Right lobe of liver (tissue), 6 donors: ENCODE results near the gene ATAD2B. TPM values are rescaled to one million over a fixed set of nuclear protein-coding genes. Genes with fewer than 3 reads are reported as not detected.
A peak's percentile ranks its signal among the peaks of the same experiment; 100 is the strongest.
"Not testable (repeated sequence)": the region's sequence is repeated elsewhere in the genome, so short reads cannot be mapped to it uniquely, and the experiment has no call there.

ENCODE experiments used
- ATAC-seq, 4 donors: fragments of 200-7000 bp; cut with Tn5 transposase; one replicate each; pipeline ENCODE4 v1.9.1; 2020; ENCODE audit warnings: mild to moderate bottlenecking in 4 of 4, moderate library complexity in 4 of 4
- DNase-seq, 3 donors: peaks; one replicate each; pipeline ENCODE4 v3.0.0-alpha.2; 2020
- H3K27ac ChIP-seq, 3 donors: fragments of 200-600 bp; one replicate each; pipeline ENCODE4 v1.8.0; 2022
- H3K27me3 ChIP-seq, 2 donors: fragments of 200-600 bp; one replicate each; pipeline ENCODE4 v1.8.0; 2022
- H3K36me3 ChIP-seq, 4 donors: fragments of 200-600 bp; sonication (generic) in 1 of 4; one replicate each; pipeline versions ENCODE4 v1.5.1 to v1.8.0; 2017 to 2022; ENCODE audit warnings: control low read depth in 1 of 4
- H3K4me1 ChIP-seq, 4 donors: fragments of 200-600 bp; sonication (generic) in 1 of 4; one replicate each; pipeline versions ENCODE4 v1.5.1 to v1.8.0; 2017 to 2022; ENCODE audit warnings: control low read depth in 1 of 4
- H3K4me3 ChIP-seq, 3 donors: fragments of 200-600 bp; one replicate each; pipeline ENCODE4 v1.8.0; 2022
- H3K9me3 ChIP-seq, 4 donors: fragments of 200-600 bp; sonication (generic) in 1 of 4; one replicate each; pipeline versions ENCODE4 v1.5.1 to v1.8.0; 2017 to 2022; ENCODE audit warnings: control low read depth in 1 of 4
- CTCF ChIP-seq, 4 donors: fragments of 200-600 bp in 3 of 4; fragments of 450-650 bp in 1 of 4; IDR thresholded peaks; one replicate each; pipeline versions ENCODE4 v1.5.1 to v1.8.0; 2016 to 2022; ENCODE audit warnings: antibody characterized with exemption in 4 of 4, mild to moderate bottlenecking in 2 of 4
- POLR2A ChIP-seq: fragments of 450-650 bp; IDR thresholded peaks from one replicate; pipeline ENCODE4 v1.6.1; 2017; ENCODE audit warnings: antibody characterized with exemption, mild to moderate bottlenecking
- WGBS: methylation state at CpG from one replicate; pipeline ENCODE4 v1.1.6; 2018; ENCODE audit warnings: low coverage, low lambda C conversion rate; ENCODE audit not compliant: insufficient coverage; ENCODE audit errors: missing lambda C conversion rate; 5-methylcytosine and 5-hydroxymethylcytosine counted together
- intact Hi-C, 2 donors: fragments of 100-400 bp; cut with DNase I; formaldehyde crosslinking; loops; one replicate each; pipeline versions ENCODE4 v1.11.2 to v1.14.1; 2022
- long read RNA-seq: library from polyadenylated mRNA; unstranded; transcript quantifications from one replicate; pipeline ENCODE4 v2.0.0, GENCODE V29; 2019
- total RNA-seq, 6 experiments: library from RNA; depleted of rRNA in 2 of 6; stranded (reverse); fragments of >200 nt in 2 of 6; fragmentation: NEBNext Ultra II Directional in 3 of 6; extraction: Animal tissue kit (Norgen Biotek cat#: 25700) in 3 of 6; gene quantifications; one replicate each; pipeline versions ENCODE4 v1.1.0 to v1.2.4, GENCODE V29; 2016 to 2023
- donor health status: DM: no; HTN: yes; CAD: no.
- donor health status: DM: no; HTN: no; CAD: no.
- donor health status: DM: no; HTN: no; CAD: no.
- donor health status: DM: no; HTN: yes; CAD: no.
- donor health status: DM: no; HTN: yes; CAD: no.

Gene ATAD2B
- total RNA-seq = 10 to 100 TPM in 1 of 6 experiments, 1 to 10 TPM in 5; 7.5 to 12.1 (median 8.8) TPM
- long read RNA-seq = 0 reads

GRCh38 chr2:23926750-23927571 is at the start of gene ATAD2B:
Gene ATAD2B (minus strand): TSS chr2:23927123. CDS start chr2:23926770, 353 bp downstream.
- Histone ChIP-seq H3K9me3 (no peaks in the 10 kb centered on the region), H3K36me3 (no peaks in the 10 kb centered on the region), H3K4me3 (peak within 1 kb of the TSS; percentile 75 to 88 (median 76)), H3K27me3 (no peaks in the 10 kb centered on the region), H3K27ac (peak within 1 kb of the TSS; percentile 96 to 97 (median 97)), H3K4me1 (peaks cover 0 to 32% (median 8%) of the 10 kb centered on the region in 4 donors)
- ATAC-seq (peak; percentile 90 to 97 (median 92)), DNase-seq (peak; percentile 92 to 94 (median 92))
- WGBS = under 1% methylated on average over 22 of the region's 88 CpGs
- TF ChIP-seq POLR2A (peak; percentile 89), CTCF (IDR thresholded peaks at IDR 0.05) (peak; percentile 90 to 93 (median 92))
- intact Hi-C loops = no loop called here

- no peaks in the 10 kb centered on the region for H3K9me3 ChIP-seq
- H3K27me3 ChIP-seq = no peaks in the 10 kb centered on the region
- no peaks in the 10 kb centered on the region for H3K36me3 ChIP-seq
- no peak overlapping the region for H3K27ac ChIP-seq
- no peak for TF ChIP-seq CTCF (IDR thresholded peaks at IDR 0.05)
- no peak for TF ChIP-seq POLR2A
- 92% methylated on average over 4 of the region's 4 CpGs for WGBS
- ATAC-seq = no peak
- H3K4me1 ChIP-seq = no peaks in the 10 kb centered on the region
- no peak for DNase-seq
- no peak overlapping the region for H3K4me3 ChIP-seq
- intact Hi-C loops = no loop called here
These were observed 40.9 kb upstream of the ATAD2B start for GRCh38 chr2:23967846-23968245.

- Histone ChIP-seq H3K9me3 (no peaks in the 10 kb centered on the region), H3K36me3 (no peaks in the 10 kb centered on the region), H3K27me3 (no peaks in the 10 kb centered on the region), H3K4me1 (no peaks in the 10 kb centered on the region), H3K4me3 (no peak overlapping the region), H3K27ac (no peak overlapping the region)
- intact Hi-C loops = no loop called here
- 68% methylated on average over 6 of the region's 6 CpGs for WGBS
- DNase-seq (no peak), ATAC-seq (no peak)
- no peak for TF ChIP-seq CTCF (IDR thresholded peaks at IDR 0.05)
- TF ChIP-seq POLR2A = no peak
These were observed 27.5 kb upstream of the ATAD2B start for GRCh38 chr2:23954325-23955014.

GRCh38 chr2:23953625-23954024 is 26.7 kb upstream of the ATAD2B start:
- no peaks in the 10 kb centered on the region for H3K4me1 ChIP-seq
- TF ChIP-seq CTCF (IDR thresholded peaks at IDR 0.05) = no peak
- no peak for TF ChIP-seq POLR2A

GRCh38 chr2:23952558-23952957 is 25.6 kb upstream of the ATAD2B start:
- H3K27ac ChIP-seq, H3K4me3 ChIP-seq, H3K9me3 ChIP-seq, H3K4me1 ChIP-seq, intact Hi-C loops, H3K27me3 ChIP-seq, H3K36me3 ChIP-seq, ATAC-seq, DNase-seq: not testable (repeated sequence)
- WGBS = 100% methylated on average over 2 of the region's 3 CpGs

More at GRCh38 chr2:23953625-23954024, 26.7 kb upstream of the ATAD2B start:
- Histone ChIP-seq H3K4me3 (no peak overlapping the region), H3K27ac (no peak overlapping the region), H3K36me3 (no peaks in the 10 kb centered on the region), H3K27me3 (no peaks in the 10 kb centered on the region), H3K9me3 (no peaks in the 10 kb centered on the region)
- intact Hi-C loops = no loop called here
- DNase-seq (no peak), ATAC-seq (no peak)
